ENCODE results near the gene MEX3A. TPM values are rescaled to one million over a fixed set of nuclear protein-coding genes. Genes with fewer than 3 reads are reported as not detected.

MEX3A gene
- total RNA-seq, 2 donors from 2014 or later = 0.15 to 0.47 TPM

DNA sequence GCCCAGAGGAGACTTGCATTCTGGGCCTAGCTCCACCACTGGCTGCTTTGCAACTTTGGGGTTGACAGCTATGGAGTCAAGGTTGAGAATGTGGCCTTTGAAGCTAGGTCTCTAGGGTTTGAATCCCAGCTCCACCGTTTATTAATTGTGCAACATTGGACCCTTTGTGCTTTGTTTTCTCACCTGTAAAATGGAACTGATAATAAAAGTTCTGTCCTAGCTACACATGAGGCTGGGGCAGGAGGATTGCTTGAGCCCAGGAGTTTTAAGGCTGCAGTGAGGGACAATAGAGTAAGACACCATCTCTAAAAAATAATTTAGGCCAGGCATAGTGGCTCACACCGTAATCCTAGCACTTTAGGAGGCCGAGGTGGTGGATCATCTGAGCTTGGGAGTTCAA is 17.0 kb upstream of the MEX3A start:
- TF ChIP-seq, protein P1, sequence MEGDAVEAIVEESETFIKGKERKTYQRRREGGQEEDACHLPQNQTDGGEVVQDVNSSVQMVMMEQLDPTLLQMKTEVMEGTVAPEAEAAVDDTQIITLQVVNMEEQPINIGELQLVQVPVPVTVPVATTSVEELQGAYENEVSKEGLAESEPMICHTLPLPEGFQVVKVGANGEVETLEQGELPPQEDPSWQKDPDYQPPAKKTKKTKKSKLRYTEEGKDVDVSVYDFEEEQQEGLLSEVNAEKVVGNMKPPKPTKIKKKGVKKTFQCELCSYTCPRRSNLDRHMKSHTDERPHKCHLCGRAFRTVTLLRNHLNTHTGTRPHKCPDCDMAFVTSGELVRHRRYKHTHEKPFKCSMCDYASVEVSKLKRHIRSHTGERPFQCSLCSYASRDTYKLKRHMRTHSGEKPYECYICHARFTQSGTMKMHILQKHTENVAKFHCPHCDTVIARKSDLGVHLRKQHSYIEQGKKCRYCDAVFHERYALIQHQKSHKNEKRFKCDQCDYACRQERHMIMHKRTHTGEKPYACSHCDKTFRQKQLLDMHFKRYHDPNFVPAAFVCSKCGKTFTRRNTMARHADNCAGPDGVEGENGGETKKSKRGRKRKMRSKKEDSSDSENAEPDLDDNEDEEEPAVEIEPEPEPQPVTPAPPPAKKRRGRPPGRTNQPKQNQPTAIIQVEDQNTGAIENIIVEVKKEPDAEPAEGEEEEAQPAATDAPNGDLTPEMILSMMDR (IDR thresholded peaks at IDR 0.05) = no peak
- no peaks in the 10 kb centered on the region for H3K27me3 ChIP-seq
- no peak overlapping the region for H3K27ac ChIP-seq
- H3K4me3 ChIP-seq = no peak overlapping the region
- no peaks in the 10 kb centered on the region for H3K36me3 ChIP-seq
- H3K4me1 ChIP-seq = peaks cover 0 to 65% of the 10 kb centered on the region in 2 donors
- H3K9me3 ChIP-seq = no peaks in the 10 kb centered on the region
- DNase-seq (ENCODE audit: low spot score) = no peak

DNA sequence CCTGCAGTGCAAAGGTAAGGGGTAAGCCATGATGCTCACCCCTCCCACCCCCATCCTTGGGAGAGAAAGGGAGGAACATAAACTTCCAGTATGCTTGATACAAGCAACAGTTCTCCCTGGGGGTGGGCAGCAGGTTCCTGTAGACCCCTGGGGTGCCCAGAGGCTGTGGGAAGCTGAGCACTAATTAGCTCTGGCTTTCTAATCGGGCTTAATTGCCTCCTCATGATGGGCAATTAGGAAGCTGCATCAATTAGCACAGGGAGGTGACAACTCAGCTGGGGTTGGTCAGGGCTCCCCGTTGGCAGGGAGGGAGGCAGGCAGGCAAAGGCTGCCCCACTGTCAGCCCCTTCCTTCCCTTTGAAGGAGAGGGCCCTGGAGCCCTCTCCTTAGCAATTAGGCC is 16.5 kb upstream of the MEX3A start:
- no peak for DNase-seq (ENCODE audit: low spot score)
- peaks cover 0 to 60% of the 10 kb centered on the region in 2 donors for H3K4me1 ChIP-seq
- no peaks in the 10 kb centered on the region for H3K27me3 ChIP-seq
- H3K9me3 ChIP-seq = no peaks in the 10 kb centered on the region
- H3K27ac ChIP-seq = peak overlapping the region in 1 of 2 donors; percentile 18
- TF ChIP-seq, protein P1 (IDR thresholded peaks at IDR 0.05) = no peak
- H3K36me3 ChIP-seq = no peaks in the 10 kb centered on the region
- no peak overlapping the region for H3K4me3 ChIP-seq

DNA sequence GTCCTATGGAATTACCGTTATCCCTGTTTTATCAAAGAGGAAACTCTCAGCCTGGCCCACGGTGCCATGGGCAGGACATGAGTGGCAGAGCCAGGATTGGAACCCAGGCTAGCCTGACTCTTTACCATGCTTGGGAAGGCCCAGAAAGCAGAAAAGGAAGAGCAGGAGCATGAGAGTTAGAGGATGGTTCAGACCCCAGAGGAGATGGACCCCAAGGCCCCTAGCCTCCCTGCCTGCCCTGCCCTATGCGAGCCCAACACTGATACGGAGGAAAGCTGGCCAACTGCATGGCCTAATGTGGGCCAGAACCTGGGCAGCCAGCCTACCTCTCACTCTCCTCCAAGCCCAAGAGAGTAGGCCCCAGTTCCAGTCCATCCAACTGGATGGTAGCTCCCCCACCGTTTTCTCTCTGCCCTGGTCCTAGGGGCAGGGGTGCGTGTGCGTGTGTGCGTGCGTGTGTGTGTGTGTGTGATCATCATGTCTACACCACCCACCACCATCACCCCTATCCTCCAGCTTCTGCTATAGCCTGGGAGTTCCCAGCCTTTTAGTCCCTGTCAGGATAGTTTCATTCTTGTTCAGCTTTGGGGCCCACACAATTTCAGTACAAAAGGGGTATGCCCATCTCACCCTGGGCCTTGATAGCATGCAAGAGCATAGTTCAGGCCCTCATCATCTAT is 15.4 kb upstream of the MEX3A start:
- Histone ChIP-seq H3K27ac (peak overlapping the region; percentile 87 to 88), H3K9me3 (no peaks in the 10 kb centered on the region), H3K4me3 (no peak overlapping the region), H3K27me3 (no peaks in the 10 kb centered on the region), H3K36me3 (no peaks in the 10 kb centered on the region), H3K4me1 (peaks cover 0 to 48% of the 10 kb centered on the region in 2 donors)
- TF ChIP-seq, protein P1 (IDR thresholded peaks at IDR 0.05) = no peak
- no peak for DNase-seq (ENCODE audit: low spot score)

DNA sequence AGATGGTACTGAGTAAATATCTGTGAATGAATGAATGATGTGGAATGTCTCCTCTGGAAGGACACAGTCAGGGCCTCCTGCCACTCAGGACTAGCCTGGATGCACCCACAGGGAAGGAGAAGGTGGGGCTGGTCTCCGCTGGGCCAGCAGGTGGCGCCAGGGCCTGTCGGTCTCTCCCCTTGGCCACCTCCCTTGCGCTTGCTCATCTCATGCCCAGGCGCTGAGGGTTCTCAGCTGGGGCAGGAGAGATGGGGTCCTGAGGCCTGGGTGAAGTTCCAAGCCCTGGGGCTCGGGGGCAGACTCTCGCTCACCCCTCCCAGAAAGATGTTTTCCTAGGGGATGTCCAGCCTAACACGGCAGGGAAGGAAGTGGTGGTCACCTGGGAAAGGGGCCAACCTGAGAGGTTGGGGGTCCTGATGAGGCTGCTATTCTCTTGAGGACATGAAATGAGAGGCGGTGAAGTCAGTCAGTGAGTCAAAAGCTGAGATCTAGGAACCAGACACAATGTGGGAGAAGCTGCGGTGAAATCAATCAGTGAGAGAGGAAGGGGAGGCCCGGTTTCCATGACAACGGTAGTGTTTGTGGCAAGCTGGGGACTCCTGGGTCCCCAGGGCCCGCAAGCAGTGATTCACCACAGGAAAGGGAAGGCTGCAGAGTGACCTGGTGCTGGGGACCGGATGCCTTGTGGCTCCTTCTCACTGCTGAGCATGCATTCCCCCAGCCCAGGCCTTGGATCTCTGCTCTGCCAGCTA is 14.6 kb upstream of the MEX3A start:
- Histone ChIP-seq H3K27ac (peak overlapping the region; percentile 87 to 88), H3K9me3 (no peaks in the 10 kb centered on the region), H3K4me1 (peaks cover 0 to 40% of the 10 kb centered on the region in 2 donors), H3K4me3 (no peak overlapping the region), H3K36me3 (no peaks in the 10 kb centered on the region), H3K27me3 (no peaks in the 10 kb centered on the region)
- DNase-seq (ENCODE audit: low spot score) = peak; percentile 95
- TF ChIP-seq, protein P1 (IDR thresholded peaks at IDR 0.05) = peak; percentile 95 to 96

DNA sequence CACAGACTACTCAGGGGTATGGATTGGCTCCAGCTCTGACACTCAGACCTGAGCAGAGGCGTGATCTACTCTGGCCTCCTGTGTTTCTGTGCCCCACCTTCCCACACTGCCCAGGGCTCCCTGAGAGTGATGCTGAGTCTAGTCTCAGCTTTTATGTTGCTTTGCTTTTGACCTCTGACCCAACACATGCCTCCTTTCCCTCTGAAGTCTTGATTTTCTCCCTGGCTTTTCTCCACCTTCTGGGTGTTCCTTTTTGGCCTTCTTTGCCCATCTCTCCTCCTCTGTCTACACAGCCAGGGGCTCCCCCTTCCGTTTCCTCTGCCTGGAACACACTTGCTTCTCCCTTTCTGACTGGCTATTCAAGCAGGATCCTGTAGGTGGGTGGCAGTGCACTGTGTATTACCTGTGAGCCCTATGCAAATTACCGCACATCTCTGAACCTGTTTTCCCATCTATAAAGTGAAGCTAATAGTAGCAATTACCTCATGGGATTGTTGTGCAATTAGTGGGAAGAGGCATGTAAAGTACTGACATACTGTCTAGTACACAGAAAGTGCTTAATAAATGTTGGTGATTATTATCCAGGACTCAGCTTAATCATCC is 13.7 kb upstream of the MEX3A start:
- no peak for DNase-seq (ENCODE audit: low spot score)
- Histone ChIP-seq H3K4me3 (no peak overlapping the region), H3K27ac (peak overlapping the region; percentile 87 to 88), H3K4me1 (peaks cover 0 to 33% of the 10 kb centered on the region in 2 donors), H3K36me3 (no peaks in the 10 kb centered on the region), H3K9me3 (no peaks in the 10 kb centered on the region), H3K27me3 (no peaks in the 10 kb centered on the region)
- TF ChIP-seq, protein P1 (IDR thresholded peaks at IDR 0.05) = no peak

Data from right atrium auricular region (tissue), 2 donors.